ENCODE results near the gene NBAS. TPM values are rescaled to one million over a fixed set of nuclear protein-coding genes. Genes with fewer than 3 reads are reported as not detected.

NBAS gene
- total RNA-seq, 1 experiment from 2014 or later, result 32.5 TPM

DNA sequence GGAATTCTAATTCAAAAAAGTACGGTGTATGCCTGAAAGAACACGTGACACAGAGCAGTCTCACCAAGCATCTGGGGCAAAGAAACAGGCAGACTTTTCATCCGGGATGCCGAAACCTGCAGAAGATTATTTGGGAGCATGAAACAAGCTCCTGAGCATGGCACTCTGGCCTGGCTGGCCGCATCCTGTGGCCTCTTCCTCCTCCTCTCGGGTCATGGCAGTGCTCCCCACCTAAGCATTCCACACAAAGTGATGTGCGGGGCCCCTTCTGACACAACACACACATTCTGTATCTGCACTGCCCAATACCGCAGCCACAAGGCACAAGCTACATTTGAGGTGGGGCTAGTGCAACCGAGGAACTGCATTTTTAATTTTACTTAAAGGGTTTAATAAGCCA is 380.8 kb downstream of the NBAS start:
- H2BK120ac ChIP-seq (ENCODE audit: low read depth, low read length, poor library complexity, severe bottlenecking), result no peak overlapping the region
- H3K18ac ChIP-seq (ENCODE audit: insufficient read length, low read depth, low read length), result no peak overlapping the region
- H3K4me3 Mint-ChIP-seq, result no peak overlapping the region
- no CpG with 5 or more reads among the region's 9 CpGs for WGBS (ENCODE audit: extremely low coverage, insufficient read length, low lambda C conversion rate)
- TF ChIP-seq, protein P1, sequence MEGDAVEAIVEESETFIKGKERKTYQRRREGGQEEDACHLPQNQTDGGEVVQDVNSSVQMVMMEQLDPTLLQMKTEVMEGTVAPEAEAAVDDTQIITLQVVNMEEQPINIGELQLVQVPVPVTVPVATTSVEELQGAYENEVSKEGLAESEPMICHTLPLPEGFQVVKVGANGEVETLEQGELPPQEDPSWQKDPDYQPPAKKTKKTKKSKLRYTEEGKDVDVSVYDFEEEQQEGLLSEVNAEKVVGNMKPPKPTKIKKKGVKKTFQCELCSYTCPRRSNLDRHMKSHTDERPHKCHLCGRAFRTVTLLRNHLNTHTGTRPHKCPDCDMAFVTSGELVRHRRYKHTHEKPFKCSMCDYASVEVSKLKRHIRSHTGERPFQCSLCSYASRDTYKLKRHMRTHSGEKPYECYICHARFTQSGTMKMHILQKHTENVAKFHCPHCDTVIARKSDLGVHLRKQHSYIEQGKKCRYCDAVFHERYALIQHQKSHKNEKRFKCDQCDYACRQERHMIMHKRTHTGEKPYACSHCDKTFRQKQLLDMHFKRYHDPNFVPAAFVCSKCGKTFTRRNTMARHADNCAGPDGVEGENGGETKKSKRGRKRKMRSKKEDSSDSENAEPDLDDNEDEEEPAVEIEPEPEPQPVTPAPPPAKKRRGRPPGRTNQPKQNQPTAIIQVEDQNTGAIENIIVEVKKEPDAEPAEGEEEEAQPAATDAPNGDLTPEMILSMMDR (conservative IDR thresholded peaks at IDR 0.05), result no peak
- no peak overlapping the region for H2BK15ac ChIP-seq (ENCODE audit: low read depth, low read length)
- H3K56ac ChIP-seq (ENCODE audit: insufficient read length, low read depth, low read length), result no peak overlapping the region
- no peak overlapping the region for H2BK12ac ChIP-seq (ENCODE audit: insufficient read length, low read depth, low read length)
- no peak overlapping the region for H2BK5ac ChIP-seq (ENCODE audit: insufficient read length, low read length)
- no peaks in the 10 kb centered on the region for H3K27me3 Mint-ChIP-seq (ENCODE audit: low read depth)
- no peak overlapping the region for H2AK5ac ChIP-seq (ENCODE audit: insufficient read length, low read length)
- H3K4me2 ChIP-seq (ENCODE audit: insufficient read depth, insufficient read length, low read length), result no peak overlapping the region
- no peaks in the 10 kb centered on the region for H3K9me3 Mint-ChIP-seq
- no peak overlapping the region for H3K27ac ChIP-seq (ENCODE audit: insufficient read length, low read depth, low read length)
- no peak overlapping the region for H3T11ph ChIP-seq (ENCODE audit: low read length)
- no peak for DNase-seq
- no peak overlapping the region for H3K9ac ChIP-seq (ENCODE audit: extremely low read depth, insufficient read length, low read length)
- H3K23me2 ChIP-seq (ENCODE audit: insufficient read length, low read depth, low read length, poor library complexity, severe bottlenecking), result no peaks in the 10 kb centered on the region
- H3K4ac ChIP-seq (ENCODE audit: low read depth, low read length), result no peak overlapping the region
- H2BK20ac ChIP-seq (ENCODE audit: low read depth, low read length, poor library complexity, severe bottlenecking), result no peak overlapping the region
- no peaks in the 10 kb centered on the region for H4K20me1 ChIP-seq (ENCODE audit: control insufficient read depth, insufficient read depth, insufficient read length)
- no peaks in the 10 kb centered on the region for H3K79me1 ChIP-seq (ENCODE audit: insufficient read depth, low read depth, low read length, poor library complexity, severe bottlenecking)
- H3K79me2 ChIP-seq (ENCODE audit: insufficient read depth, low read length), result no peaks in the 10 kb centered on the region
- no peaks in the 10 kb centered on the region for H3K4me1 Mint-ChIP-seq
- no peak overlapping the region for H3K27ac Mint-ChIP-seq
- H2AFZ ChIP-seq (ENCODE audit: low read length), result no peak overlapping the region
- H3K14ac ChIP-seq (ENCODE audit: insufficient read depth, low read length), result no peak overlapping the region
- no peaks in the 10 kb centered on the region for H3K9me3 ChIP-seq (ENCODE audit: control insufficient read depth, low read depth, low read length)
- no peaks in the 10 kb centered on the region for H3K36me3 Mint-ChIP-seq (ENCODE audit: insufficient read depth in 1 of 3, low read depth in 3 of 3)
- no peaks in the 10 kb centered on the region for H3K4me1 ChIP-seq (ENCODE audit: insufficient read depth, low read length)
- H4K8ac ChIP-seq (replicated peaks; ENCODE audit: insufficient read length, low read depth, low read length), result no peak overlapping the region
- H4K5ac ChIP-seq (ENCODE audit: insufficient read length, low read depth, low read length), result no peak overlapping the region
- H4K91ac ChIP-seq (ENCODE audit: insufficient read length, low read depth, low read length), result no peak overlapping the region
- H3K23ac ChIP-seq (ENCODE audit: insufficient read length, low read depth, low read length), result no peak overlapping the region
- H3K27me3 ChIP-seq (ENCODE audit: insufficient read depth, low read length), result no peaks in the 10 kb centered on the region
